GM21367 (cell line): ENCODE results near the gene RARG.
"Not testable (repeated sequence)": the region's sequence is repeated elsewhere in the genome, so short reads cannot be mapped to it uniquely, and the experiment has no call there.

Experiments used
- ATAC-seq: cut with Tn5 transposase; IDR thresholded peaks from one replicate; pipeline ENCODE4 v1.9.1; 2021; ENCODE audit not compliant: unreplicated experiment

The RARG gene

DNA sequence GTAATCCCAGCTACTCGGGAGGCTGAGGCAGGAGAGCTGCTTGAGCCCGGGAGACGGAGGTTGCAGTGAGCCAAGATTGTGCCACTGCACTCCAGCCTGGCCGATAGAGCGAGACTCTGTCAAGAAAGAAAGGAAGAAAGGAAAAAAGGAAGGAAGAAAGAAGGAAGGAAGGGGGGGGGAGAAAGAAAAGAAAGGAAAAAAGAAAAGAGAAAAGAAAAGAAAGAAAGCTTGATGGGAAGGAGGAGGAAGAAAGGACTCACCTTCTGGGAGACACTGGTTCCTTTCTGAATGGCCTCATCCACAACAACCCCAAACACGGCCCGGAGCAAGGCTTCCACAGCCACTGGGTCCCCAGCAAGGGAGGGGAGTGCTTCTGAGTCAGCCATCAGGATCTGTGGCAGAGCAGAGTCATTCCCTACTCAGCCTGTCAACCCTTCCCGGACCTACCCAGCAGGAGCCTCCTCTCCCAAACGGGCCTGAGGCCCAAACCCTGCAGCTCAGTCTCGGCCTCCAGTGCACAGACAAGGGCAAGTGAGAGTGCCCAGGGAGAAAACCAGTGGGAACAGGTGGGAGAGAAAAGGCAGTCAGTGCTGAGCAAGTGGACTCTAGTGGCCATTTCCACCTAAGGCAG, 58.8 kb downstream of the RARG start:
- ATAC-seq, result no peak

DNA sequence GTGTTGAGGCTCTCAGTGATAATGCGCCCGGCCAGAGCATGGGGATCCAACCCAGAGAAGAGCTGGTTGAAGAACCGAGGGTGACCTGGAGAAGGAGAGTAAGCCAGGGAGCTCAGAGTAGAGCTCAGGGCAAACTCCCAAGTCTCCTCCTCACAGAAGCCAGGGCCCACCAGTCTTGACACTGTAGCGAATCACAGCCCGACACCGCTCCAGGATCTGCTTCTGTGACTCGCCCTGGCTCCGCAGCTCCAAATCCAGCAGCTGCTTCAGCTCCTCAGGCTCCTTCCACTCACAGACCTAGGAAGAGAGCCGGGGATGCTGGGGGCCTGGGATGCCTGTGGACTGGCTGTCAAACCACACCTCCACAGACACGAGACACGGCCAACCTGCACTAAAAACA, 59.7 kb downstream of the RARG start:
- no peak for ATAC-seq

DNA sequence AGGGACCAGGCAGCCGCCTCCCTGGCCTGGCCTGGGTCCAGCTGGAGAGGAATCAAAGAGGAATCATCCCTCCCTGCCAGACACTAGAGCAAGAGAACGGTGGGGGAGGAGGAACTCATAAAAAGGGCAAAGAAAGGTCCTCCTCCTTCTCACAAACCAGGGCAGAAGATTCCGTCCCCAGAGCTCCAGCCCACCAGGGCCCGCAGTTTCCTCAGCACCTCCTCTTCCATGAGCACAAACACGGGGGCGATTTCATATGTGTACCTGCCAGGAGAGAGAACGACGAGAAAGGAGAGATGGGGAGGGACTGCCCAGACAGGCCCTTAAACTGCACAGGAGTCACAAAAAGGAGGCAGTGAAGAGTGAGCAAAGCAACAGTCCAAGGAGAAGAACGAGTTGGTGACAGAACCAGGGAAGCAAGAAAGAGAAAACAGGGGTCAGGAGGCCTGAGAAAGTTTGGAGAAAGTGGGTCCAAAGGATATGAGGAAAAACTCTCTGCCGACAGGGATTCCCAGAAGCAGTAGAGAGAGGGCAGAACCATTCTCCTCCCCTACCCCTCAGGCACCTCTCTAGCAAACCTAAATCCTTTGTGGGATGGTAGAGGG, 60.2 kb downstream of the RARG start:
- ATAC-seq, result no peak

DNA sequence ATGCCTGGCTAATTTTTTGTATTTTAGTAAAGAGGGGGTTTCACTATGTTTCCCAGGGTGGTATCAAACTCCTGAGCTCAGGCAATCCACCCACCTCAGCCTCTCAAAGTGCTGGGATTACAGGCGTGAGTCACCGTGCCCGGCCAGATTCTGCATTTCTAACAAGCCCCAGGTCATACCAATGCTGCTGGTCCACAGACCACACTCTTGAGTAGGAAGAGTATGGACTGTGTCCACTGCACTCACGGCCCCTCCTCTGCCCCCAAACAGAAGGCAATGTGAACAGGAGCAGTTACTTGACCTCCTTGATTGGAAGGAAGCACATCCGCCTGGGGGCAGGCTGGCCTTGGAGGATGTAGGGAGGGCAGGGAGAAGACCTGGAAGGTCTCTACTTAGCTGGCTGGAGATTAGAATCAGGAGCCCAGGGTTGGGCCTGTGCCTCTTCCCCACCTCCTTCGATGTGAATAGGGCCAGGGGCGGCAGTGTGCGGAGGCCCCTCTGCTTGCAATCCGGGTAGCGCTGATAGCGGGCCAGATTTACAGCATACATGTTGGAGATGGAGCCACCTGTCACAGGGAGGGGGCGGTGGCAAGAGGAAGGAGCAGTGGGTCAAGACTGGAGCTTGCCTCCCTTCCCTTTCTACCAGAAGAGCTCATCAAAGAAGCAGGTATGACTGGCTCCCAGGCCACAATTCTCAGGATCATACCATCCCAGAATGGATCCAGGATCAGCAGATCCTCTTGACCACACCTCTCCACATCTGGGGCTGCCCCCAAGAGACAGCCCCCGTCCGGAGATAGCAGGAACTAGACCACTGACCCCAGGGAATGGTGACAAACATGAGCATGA, 60.9 kb downstream of the RARG start:
- ATAC-seq, result no peak

DNA sequence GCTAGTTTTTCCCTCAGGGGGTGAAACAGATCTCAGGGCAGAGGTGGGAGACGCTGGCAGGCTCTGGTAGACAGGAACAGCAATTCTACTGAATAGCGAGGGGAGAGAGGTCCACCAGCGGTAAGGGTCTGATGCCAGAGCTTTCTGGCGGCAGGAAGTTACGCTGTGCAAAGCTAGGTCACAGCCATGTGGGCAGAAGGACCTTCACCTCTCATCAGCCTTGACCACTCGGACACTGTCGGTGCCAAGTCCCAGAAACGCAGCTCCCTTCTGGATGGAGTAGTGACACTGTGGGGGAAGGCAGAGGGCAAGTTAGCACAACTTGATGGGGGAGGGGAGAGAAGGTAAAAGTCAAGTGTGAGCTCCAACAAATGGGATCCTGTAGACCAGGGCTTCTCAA, 61.8 kb downstream of the RARG start:
- ATAC-seq, result no peak

DNA sequence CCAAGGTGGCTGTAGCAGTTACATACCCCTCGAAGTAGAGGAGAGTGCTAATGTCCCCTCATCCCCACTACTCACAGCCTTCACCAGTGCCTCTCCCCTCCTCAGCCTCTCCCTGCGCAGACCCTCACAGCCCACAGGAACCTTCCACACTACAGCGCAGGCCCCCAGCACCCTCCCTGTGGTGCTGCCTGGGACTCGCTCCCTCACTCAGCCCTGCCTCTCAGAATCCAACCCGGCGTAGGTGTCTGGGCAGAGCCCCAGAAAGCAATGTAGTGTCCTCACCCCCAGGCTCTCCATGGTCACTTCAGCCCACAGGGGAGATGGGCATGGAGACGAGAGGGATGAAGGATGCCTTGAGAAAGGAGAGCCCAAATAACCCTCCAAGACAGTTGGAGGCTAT, 62.4 kb downstream of the RARG start:
- ATAC-seq, result no peak

DNA sequence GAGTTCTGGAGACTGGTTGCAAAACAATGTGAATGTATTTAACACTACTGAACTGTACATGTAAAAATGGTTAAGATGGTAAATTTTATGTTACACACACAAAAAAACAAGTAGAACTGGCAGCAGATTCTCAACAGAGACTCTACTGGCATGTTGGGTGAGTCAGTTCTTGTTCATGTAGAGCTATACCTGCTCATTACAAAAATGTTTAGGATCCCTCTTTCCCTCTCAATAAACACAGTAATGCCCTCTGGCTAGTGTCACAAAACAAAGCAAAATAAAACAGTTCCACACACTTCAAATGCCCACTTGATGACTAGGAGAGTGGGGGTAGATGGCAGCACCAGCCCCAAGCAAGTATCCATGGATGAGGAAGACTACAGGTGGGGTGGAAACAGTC, 65.2 kb downstream of the RARG start:
- ATAC-seq, result no peak

DNA sequence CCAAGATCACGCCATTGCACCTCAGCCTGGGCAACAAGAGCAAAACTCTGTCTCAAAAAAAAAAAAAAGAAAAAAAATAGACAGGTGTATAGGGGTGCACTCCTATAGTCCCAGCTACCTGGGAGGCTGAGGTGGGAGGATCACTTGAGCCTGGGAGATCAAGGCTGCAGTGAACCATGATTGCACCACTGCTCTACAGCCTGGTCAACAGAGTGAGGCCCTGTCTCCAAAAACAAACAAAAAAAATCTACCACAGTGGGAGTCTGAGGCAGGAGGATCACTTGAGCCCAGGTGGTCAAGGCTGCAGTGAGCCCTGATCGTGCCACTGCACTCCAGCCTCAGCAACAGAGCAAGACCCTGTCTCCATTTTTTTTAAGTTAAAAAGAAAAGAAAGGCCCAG, 69.0 kb downstream of the RARG start:
- not testable (repeated sequence) for ATAC-seq

DNA sequence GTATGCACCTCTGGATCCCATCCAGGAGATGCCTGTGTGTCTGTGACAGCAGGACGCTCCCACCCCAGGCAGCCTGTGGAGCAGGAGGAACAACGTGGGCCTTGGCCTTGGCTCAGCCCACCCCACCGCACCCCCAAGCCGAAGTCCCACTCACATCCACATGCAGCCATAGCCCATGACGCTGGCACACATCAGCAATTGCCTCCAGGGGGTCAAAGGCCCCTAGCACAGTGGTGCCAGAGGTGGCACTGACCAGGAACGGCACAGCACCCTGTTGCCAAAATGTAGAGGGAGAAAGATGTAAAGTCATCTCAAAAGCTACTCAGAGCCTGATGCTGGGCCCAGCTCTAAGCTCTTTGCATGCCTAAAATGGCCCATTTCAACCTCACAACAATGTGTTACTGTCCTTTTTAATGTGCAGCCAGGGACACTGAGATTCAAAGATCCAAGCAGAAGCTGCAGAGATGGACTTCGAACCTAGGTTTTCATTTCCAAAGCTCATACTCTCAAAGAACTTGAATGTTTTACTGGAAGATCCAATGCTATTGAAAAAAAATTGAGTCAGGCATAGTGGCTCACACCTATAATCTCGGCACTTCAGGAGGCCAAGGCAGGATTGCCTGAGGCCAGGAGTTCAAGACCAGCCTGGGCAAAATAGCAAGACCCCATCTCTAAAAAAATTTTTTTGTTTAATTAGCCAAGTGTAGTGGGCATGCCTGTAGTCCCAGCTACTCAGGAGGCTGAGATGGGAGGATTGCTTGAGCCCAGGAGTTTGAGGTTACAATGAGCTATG, 70.7 kb downstream of the RARG start:
- ATAC-seq, result no peak

DNA sequence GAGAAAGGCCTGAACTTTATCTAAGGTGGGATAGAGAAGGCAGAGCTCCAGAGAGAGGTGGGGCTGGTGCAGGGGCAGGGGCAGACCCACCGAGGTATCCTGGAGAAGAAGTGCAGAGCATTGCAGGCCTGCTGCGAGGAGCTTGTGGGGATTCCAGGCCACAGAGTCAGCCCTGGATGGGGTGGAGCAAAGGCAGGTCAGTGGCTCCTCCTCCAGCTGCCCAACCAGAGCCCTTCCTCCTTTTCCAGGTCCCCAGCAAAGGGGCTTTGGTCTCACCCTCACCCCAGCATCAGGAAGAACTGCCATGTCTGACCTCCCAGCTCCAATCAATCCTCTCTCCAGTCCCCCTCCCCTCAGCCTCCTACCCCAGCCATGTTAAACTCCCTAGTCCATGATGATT, 71.3 kb downstream of the RARG start:
- ATAC-seq, result no peak
